K562 (cell line): Measurements from ENCODE around the gene STX2. TPM values are rescaled to one million over a fixed set of nuclear protein-coding genes. Genes with fewer than 3 reads are reported as not detected.
A peak's percentile ranks its signal among the peaks of the same experiment; 100 is the strongest.

Experiments used
- CBFB ChIP-seq: sonication (generic); formaldehyde crosslinking; IDR thresholded peaks from 2 replicates; pipeline ENCODE4 v1.4.0; 2020; ENCODE audit warnings: mild to moderate bottlenecking, missing genetic modification reagents
- GMEB1 ChIP-seq: fragments of 250-450 bp; sonication (Bioruptor Pico); IDR thresholded peaks from 2 replicates; pipeline ENCODE4 v1.4.0; 2020; ENCODE audit warnings: mild to moderate bottlenecking
- HDAC1 ChIP-seq, 2 experiments: fragments of 450-650 bp; IDR thresholded peaks; 2 replicates each; pipeline ENCODE4 v1.6.1; 2016 to 2017; ENCODE audit warnings: inconsistent platforms in 1 of 2, mild to moderate bottlenecking in 1 of 2, moderate library complexity in 1 of 2
- HES1 ChIP-seq: fragments of 450-650 bp; IDR thresholded peaks from 2 replicates; pipeline ENCODE4 v1.6.1; 2016; ENCODE audit warnings: low read depth, mild to moderate bottlenecking, moderate library complexity
- HMBOX1 ChIP-seq: sonication (generic); IDR thresholded peaks from 2 replicates; pipeline ENCODE4 v1.6.1; 2016
- NCOA2 ChIP-seq, 2 experiments: fragments of 450-650 bp; IDR thresholded peaks; 2 replicates each; pipeline ENCODE4 v1.6.1; 2018; ENCODE audit warnings: mild to moderate bottlenecking in 2 of 2, moderate library complexity in 1 of 2; ENCODE audit not compliant: partially characterized antibody in 2 of 2
- POLR2A ChIP-seq: fragments of 450-650 bp; conservative IDR thresholded peaks from 2 replicates; pipeline ENCODE4 v1.6.1; 2016
- RB1 ChIP-seq: fragments of 450-650 bp; IDR thresholded peaks from 2 replicates; pipeline ENCODE4 v1.6.1; 2017; ENCODE audit warnings: low read depth, mild to moderate bottlenecking
- TCF7L2 ChIP-seq: fragments of 150-350 bp; IDR thresholded peaks from 2 replicates; pipeline ENCODE4 v1.6.1; 2016; ENCODE audit warnings: low read depth, mild to moderate bottlenecking, low read length, moderate library complexity
- U2AF2 ChIP-seq: fragments of 200-400 bp; formaldehyde crosslinking; optimal IDR thresholded peaks from 2 replicates; pipeline ENCODE3; 2017; ENCODE audit warnings: low read depth, mild to moderate bottlenecking, low read length
- ZBTB33 ChIP-seq: sonication (generic); formaldehyde crosslinking; IDR thresholded peaks from 2 replicates; pipeline ENCODE4 v1.8.1; 2023; ENCODE audit warnings: mild to moderate bottlenecking, missing genetic modification reagents
- ZNF224 ChIP-seq: sonication (generic); formaldehyde crosslinking; IDR thresholded peaks from 2 replicates; pipeline ENCODE4 v1.8.0; 2022; ENCODE audit warnings: mild to moderate bottlenecking, missing genetic modification reagents
- ZNF518B ChIP-seq: fragments of 250-450 bp; sonication (Bioruptor Pico); IDR thresholded peaks from 2 replicates; pipeline ENCODE4 v1.5.0; 2021; ENCODE audit warnings: mild to moderate bottlenecking, moderate library complexity
- ZNF740 ChIP-seq, 3 experiments: fragments of 200-800 bp in 1 of 3; sonication (Bioruptor generic) in 1 of 3; sonication (generic) in 1 of 3; formaldehyde crosslinking in 1 of 3; IDR thresholded peaks; 2 replicates each; pipeline versions ENCODE4 v1.6.1 to v1.8.0; 2016 to 2022; ENCODE audit warnings: mild to moderate bottlenecking in 2 of 3, missing compliant biosample characterization in 2 of 3, missing genetic modification characterization in 2 of 3, missing genetic modification reagents in 1 of 3
- polyA plus RNA-seq, 8 experiments: library from polyadenylated mRNA; depleted of rRNA in 4 of 8; stranded (reverse) in 5 of 8; unstranded in 3 of 8; fragments of >200 nt; fragmentation: Nextera tagmentation in 2 of 8; fragmentation: Illumina TruSeq in 1 of 8; extraction: Ambion mirVana in 2 of 8; extraction: Trizol in 1 of 8; gene quantifications; 2 replicates each; pipeline versions ENCODE4 v1.2.1 to v1.2.3, GENCODE V29; 2011 to 2014; ENCODE audit warnings: inconsistent platforms in 1 of 8, missing spikeins in 1 of 8
- total RNA-seq, 7 experiments: library from RNA; depleted of rRNA in 6 of 7; stranded (reverse); fragments of >200 nt in 6 of 7; fragmentation: Illumina TruSeq in 2 of 7; extraction: Trizol in 2 of 7; gene quantifications; 2 replicates each; pipeline versions ENCODE4 v1.2.1 to v1.2.3, GENCODE V29; 2011 to 2021; ENCODE audit warnings: low replicate concordance in 1 of 7

The STX2 gene
- total and polyA plus RNA-seq, 9 of the 15 experiments (the other 6 are each of a cell fraction or from before 2014, with no cell fraction given): 22.2 to 54.6 (median 30.8) TPM

- TF ChIP-seq ZNF740 (CRISPR knock-in tag; IDR thresholded peaks at IDR 0.05): no peak
- no peak for TF ChIP-seq ZNF740 (tag; IDR thresholded peaks at IDR 0.05)
- TF ChIP-seq NCOA2 (IDR thresholded peaks at IDR 0.05; ENCODE audit: partially characterized antibody in 2 of 2): no peak
- TF ChIP-seq ZNF224 (CRISPR knock-in tag): no peak
- peak; percentile 72 for TF ChIP-seq RB1
- peak; percentile 97 for TF ChIP-seq GMEB1 (CRISPR knock-in tag)
- peak in 1 of 2 experiments; percentile 64; a peak in 1 of 4 replicates for TF ChIP-seq HDAC1 (IDR thresholded peaks at IDR 0.05)
- TF ChIP-seq POLR2A: peak; percentile 87
- TF ChIP-seq ZNF518B: no peak
- peak; percentile 53; the same call in 1 of the 2 replicates for TF ChIP-seq ZBTB33
- no peak for TF ChIP-seq HMBOX1
- no peak for TF ChIP-seq TCF7L2
- no peak for TF ChIP-seq HES1
- no peak for TF ChIP-seq U2AF2
- TF ChIP-seq CBFB (CRISPR knock-in tag): 0 out of 2 replicates have a peak, but pooled peaks have one; percentile 36
Measured at GRCh38 chr12:130871286-130872178, 32.5 kb upstream of the STX2 start, which contains the start of gene RAN (continued).
